ENCODE measurements around the gene ACTR1B. TPM values are rescaled to one million over a fixed set of nuclear protein-coding genes. Genes with fewer than 3 reads are reported as not detected.

The ACTR1B gene
- total and polyA plus RNA-seq, 2 donors (not counting 3 experiments of a cell fraction or from before 2014, with no cell fraction given) = 49.8 to 60.9 TPM

DNA sequence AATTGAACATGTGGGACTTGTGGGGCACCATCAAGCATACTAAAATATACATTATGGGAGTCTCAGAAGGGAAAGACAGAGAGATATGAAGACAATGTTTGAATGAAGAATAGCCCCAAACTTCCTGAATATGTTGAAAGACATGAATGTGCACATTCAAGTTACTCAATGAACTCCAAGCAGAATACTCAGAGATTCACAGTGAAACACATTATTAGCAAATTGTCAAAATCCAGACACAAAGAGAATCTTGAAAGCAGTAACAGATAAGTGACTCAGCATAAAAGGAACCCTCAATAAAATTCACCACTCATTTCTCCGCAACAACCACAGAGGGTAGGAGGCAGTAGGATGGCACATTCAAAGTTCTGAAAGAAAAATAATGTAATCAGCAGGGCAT, 14.5 kb upstream of the ACTR1B start:
- BruUV-seq (replicated peaks) = no TSS peak
- TF ChIP-seq POLR2AphosphoS5 (IDR thresholded peaks at IDR 0.05; ENCODE audit: insufficient read depth, low read depth, low read length) = no peak
- TF ChIP-seq FOS (IDR thresholded peaks at IDR 0.05; ENCODE audit: borderline replicate concordance, insufficient read depth, low read length) = no peak
- TF ChIP-seq EZH2 (IDR thresholded peaks at IDR 0.05; ENCODE audit: borderline replicate concordance, low read depth, low read length, severe bottlenecking) = no peak
- TF ChIP-seq GATA2 (IDR thresholded peaks at IDR 0.05; ENCODE audit: insufficient read depth, insufficient read length, low read depth, low read length) = no peak
- TF ChIP-seq POLR2A (IDR thresholded peaks at IDR 0.05; ENCODE audit: low read depth, low read length) = no peak
- TF ChIP-seq, protein P1, sequence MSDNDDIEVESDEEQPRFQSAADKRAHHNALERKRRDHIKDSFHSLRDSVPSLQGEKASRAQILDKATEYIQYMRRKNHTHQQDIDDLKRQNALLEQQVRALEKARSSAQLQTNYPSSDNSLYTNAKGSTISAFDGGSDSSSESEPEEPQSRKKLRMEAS (IDR thresholded peaks at IDR 0.05; ENCODE audit: insufficient read depth, insufficient read length) = no peak
- TF ChIP-seq MYC (IDR thresholded peaks at IDR 0.05; ENCODE audit: low read depth, low read length) = no peak
- no peak for TF ChIP-seq JUN (IDR thresholded peaks at IDR 0.05; ENCODE audit: borderline replicate concordance, insufficient read depth, insufficient read length, low read depth)
- TF ChIP-seq CTCF (IDR thresholded peaks at IDR 0.05; ENCODE audit: extremely low read depth in 1 of 2, insufficient read depth in 1 of 2, low read depth in 1 of 2, low read length in 2 of 2) = no peak
- Histone ChIP-seq H3K27me3 (ENCODE audit: control insufficient read depth in 2 of 2, insufficient read depth in 2 of 2, low read length in 2 of 2) (peaks cover 0 to 6% of the 10 kb centered on the region in 2 experiments), H3K4me2 (ENCODE audit: insufficient read depth, low read length) (no peak overlapping the region), H3K4me3 (replicated peaks in 1 of 3; ENCODE audit: insufficient read depth in 1 of 3, low read depth in 1 of 3, low read length in 3 of 3) (no peak overlapping the region), H3K79me2 (ENCODE audit: control insufficient read depth, insufficient read depth, low read length) (no peaks in the 10 kb centered on the region), H3K27ac (ENCODE audit: insufficient read depth, low read depth, low read length) (no peak overlapping the region), H4K20me1 (replicated peaks; ENCODE audit: control insufficient read depth, extremely low read depth, insufficient read depth, low read length) (no peaks in the 10 kb centered on the region), H2AFZ (ENCODE audit: low read depth, low read length) (no peak overlapping the region), H3K9me1 (replicated peaks; ENCODE audit: control insufficient read depth, extremely low read depth, insufficient read depth, low read length) (no peaks in the 10 kb centered on the region), H3K9ac (replicated peaks; ENCODE audit: extremely low read depth, insufficient read depth, low read length) (no peak overlapping the region), H3K4me1 (ENCODE audit: control insufficient read depth, extremely low read depth, insufficient read depth, low read length) (peaks cover 17% of the 10 kb centered on the region), H3K36me3 (ENCODE audit: control insufficient read depth in 2 of 2, extremely low read depth in 1 of 2, insufficient read depth in 2 of 2, low read length in 2 of 2) (no peaks in the 10 kb centered on the region), H3K9me3 (replicated peaks; ENCODE audit: control insufficient read depth, insufficient read depth, low read length) (no peaks in the 10 kb centered on the region)
- CTCF ChIA-PET = no interaction called here
- dilution Hi-C loops (cut with MboI; ENCODE audit: extremely low pct_ligation_motif_present, low sequenced_read_pairs) = no loop called here
- POLR2A ChIA-PET = no interaction called here
- FAIRE-seq (no peak), DNase-seq (ENCODE audit: low read depth, low spot score) (no peak)
- intact Hi-C loops (cut with micrococcal nuclease) = no loop called here
